Central memory CD8-positive, alpha-beta T cell (primary cell): ENCODE results near the gene ZNF556.
"Not testable (repeated sequence)": the region's sequence is repeated elsewhere in the genome, so short reads cannot be mapped to it uniquely, and the experiment has no call there.

Experiments
- ATAC-seq: fragments of 150-1000 bp; cut with Tn5 transposase; replicated peaks from 2 replicates; pipeline ENCODE4 v1.10.0; 2022; ENCODE audit warnings: mild to moderate bottlenecking, moderate FRiP score, moderate number of reproducible peaks; ENCODE audit not compliant: poor library complexity, severe bottlenecking; ENCODE audit errors: extremely low read depth
- DNase-seq, 2 donors: peaks; one replicate each; pipeline ENCODE4 v3.0.0; 2021; ENCODE audit warnings: low spot score in 2 of 2
- H3K27ac Mint-ChIP-seq: one replicate; pipeline ENCODE4 v1.8.0; 2022; ENCODE audit warnings: low read depth, mild to moderate bottlenecking, moderate library complexity, mixed read lengths
- H3K27me3 Mint-ChIP-seq: one replicate; pipeline ENCODE4 v1.8.0; 2022; ENCODE audit warnings: mixed read lengths
- H3K36me3 Mint-ChIP-seq: one replicate; pipeline ENCODE4 v1.8.0; 2022; ENCODE audit warnings: mild to moderate bottlenecking, moderate library complexity, mixed read lengths; ENCODE audit not compliant: insufficient read depth
- H3K4me1 Mint-ChIP-seq: one replicate; pipeline ENCODE4 v1.8.0; 2022; ENCODE audit warnings: mixed read lengths
- H3K4me3 Mint-ChIP-seq: one replicate; pipeline ENCODE4 v1.8.0; 2022; ENCODE audit warnings: mild to moderate bottlenecking, moderate library complexity, mixed read lengths
- H3K9me3 Mint-ChIP-seq: one replicate; pipeline ENCODE4 v1.8.0; 2022; ENCODE audit warnings: mixed read lengths

Gene ZNF556

GRCh38 chr19:2865334-2866100, 1.6 kb upstream of the ZNF556 start:
- ATAC-seq, result no peak
- no peak overlapping the region for H3K27ac Mint-ChIP-seq
- no peak for DNase-seq

GRCh38 chr19:2866495-2867024, 575 bp upstream of the ZNF556 start:
- no peak overlapping the region for H3K27ac Mint-ChIP-seq
- H3K27me3 Mint-ChIP-seq, result peaks cover 31% of the 10 kb centered on the region
- no peak for DNase-seq
- no peak overlapping the region for H3K4me3 Mint-ChIP-seq
- ATAC-seq, result no peak
- H3K9me3 Mint-ChIP-seq, result no peaks in the 10 kb centered on the region
- peaks cover 1% of the 10 kb centered on the region for H3K4me1 Mint-ChIP-seq
- peaks cover 6% of the 10 kb centered on the region for H3K36me3 Mint-ChIP-seq

More at GRCh38 chr19:2865334-2866100, 1.6 kb upstream of the ZNF556 start:
- H3K36me3 Mint-ChIP-seq, result peaks cover 6% of the 10 kb centered on the region
- no peaks in the 10 kb centered on the region for H3K4me1 Mint-ChIP-seq
- H3K9me3 Mint-ChIP-seq, result no peaks in the 10 kb centered on the region
- H3K27me3 Mint-ChIP-seq, result peaks cover 31% of the 10 kb centered on the region
- no peak overlapping the region for H3K4me3 Mint-ChIP-seq

- no peak for DNase-seq
Measured at GRCh38 chr19:2869618-2870017, 2.5 kb downstream of the ZNF556 start.

GRCh38 chr19:2872175-2872574, 5.0 kb downstream of the ZNF556 start:
- not testable (repeated sequence) for H3K4me3 Mint-ChIP-seq

More at GRCh38 chr19:2869618-2870017, 2.5 kb downstream of the ZNF556 start:
- no peak overlapping the region for H3K27ac Mint-ChIP-seq
- H3K4me1 Mint-ChIP-seq, result peaks cover 5% of the 10 kb centered on the region
- H3K4me3 Mint-ChIP-seq, result no peak overlapping the region
- H3K36me3 Mint-ChIP-seq, result peaks cover 6% of the 10 kb centered on the region
- peaks cover 21% of the 10 kb centered on the region for H3K27me3 Mint-ChIP-seq
- no peak for ATAC-seq
- H3K9me3 Mint-ChIP-seq, result no peaks in the 10 kb centered on the region

GRCh38 chr19:2877398-2878331, 10.5 kb downstream of the ZNF556 start:
- Mint-ChIP-seq H3K36me3 (peaks cover 1% of the 10 kb centered on the region), H3K4me1 (no peaks in the 10 kb centered on the region), H3K27me3 (no peaks in the 10 kb centered on the region), H3K27ac (no peak overlapping the region), H3K4me3 (no peak overlapping the region), H3K9me3 (no peaks in the 10 kb centered on the region)
- ATAC-seq (no peak), DNase-seq (no peak)

More at GRCh38 chr19:2872175-2872574, 5.0 kb downstream of the ZNF556 start:
- not testable (repeated sequence) for H3K36me3 Mint-ChIP-seq, DNase-seq, H3K4me1 Mint-ChIP-seq, ATAC-seq, H3K27me3 Mint-ChIP-seq, H3K9me3 Mint-ChIP-seq, H3K27ac Mint-ChIP-seq

- Mint-ChIP-seq H3K36me3 (peaks cover 1% of the 10 kb centered on the region), H3K9me3 (no peaks in the 10 kb centered on the region), H3K4me1 (peaks cover 6% of the 10 kb centered on the region), H3K4me3 (no peak overlapping the region), H3K27ac (no peak overlapping the region), H3K27me3 (no peaks in the 10 kb centered on the region)
- DNase-seq, result no peak
- ATAC-seq, result no peak
Measured at GRCh38 chr19:2883686-2884439, 16.7 kb downstream of the ZNF556 start.

GRCh38 chr19:2885736-2886135, 18.6 kb downstream of the ZNF556 start:
- no peak for DNase-seq
- no peaks in the 10 kb centered on the region for H3K27me3 Mint-ChIP-seq
- H3K4me1 Mint-ChIP-seq, result peaks cover 6% of the 10 kb centered on the region
- H3K36me3 Mint-ChIP-seq, result peaks cover 3% of the 10 kb centered on the region
- no peak overlapping the region for H3K27ac Mint-ChIP-seq
- H3K4me3 Mint-ChIP-seq, result no peak overlapping the region
- no peaks in the 10 kb centered on the region for H3K9me3 Mint-ChIP-seq
- ATAC-seq, result no peak

- Mint-ChIP-seq H3K4me3 (no peak overlapping the region), H3K36me3 (peaks cover 2% of the 10 kb centered on the region), H3K9me3 (no peaks in the 10 kb centered on the region), H3K27me3 (no peaks in the 10 kb centered on the region), H3K27ac (peak overlapping the region; percentile 6), H3K4me1 (peaks cover 6% of the 10 kb centered on the region)
- ATAC-seq (no peak), DNase-seq (no peak)
Measured at GRCh38 chr19:2887391-2887914, 20.3 kb downstream of the ZNF556 start.

GRCh38 chr19:2888731-2889224, 21.6 kb downstream of the ZNF556 start:
- Mint-ChIP-seq H3K27ac (no peak overlapping the region), H3K27me3 (no peaks in the 10 kb centered on the region), H3K4me3 (peak overlapping the region; percentile 31), H3K9me3 (no peaks in the 10 kb centered on the region), H3K4me1 (peaks cover 6% of the 10 kb centered on the region), H3K36me3 (peaks cover 2% of the 10 kb centered on the region)
- peak; percentile 71 for ATAC-seq
- peak in 1 of 2 donors; percentile 38 for DNase-seq

GRCh38 chr19:2890531-2890930, 23.4 kb downstream of the ZNF556 start:
- ATAC-seq, H3K9me3 Mint-ChIP-seq, H3K27me3 Mint-ChIP-seq, H3K4me1 Mint-ChIP-seq, H3K27ac Mint-ChIP-seq, H3K4me3 Mint-ChIP-seq, DNase-seq, H3K36me3 Mint-ChIP-seq: not testable (repeated sequence)

- DNase-seq (no peak), ATAC-seq (no peak)
- H3K4me1 Mint-ChIP-seq, result peaks cover 12% of the 10 kb centered on the region
- H3K27ac Mint-ChIP-seq, result no peak overlapping the region
- H3K36me3 Mint-ChIP-seq, result peaks cover 12% of the 10 kb centered on the region
- H3K27me3 Mint-ChIP-seq, result no peaks in the 10 kb centered on the region
- H3K4me3 Mint-ChIP-seq, result no peak overlapping the region
- no peaks in the 10 kb centered on the region for H3K9me3 Mint-ChIP-seq
Measured at GRCh38 chr19:2896694-2897093, 29.6 kb downstream of the ZNF556 start.
